PC-3 (cell line): ENCODE data around the gene CACNA1S.

Experiments used
- EZH2 ChIP-seq: fragments of 300-600 bp; sonication (generic); IDR thresholded peaks from one replicate; pipeline ENCODE4 v1.6.1; 2017; ENCODE audit warnings: antibody characterized with exemption, mild to moderate bottlenecking, low read length; ENCODE audit not compliant: unreplicated experiment
- EZH2phosphoT487 ChIP-seq: fragments of 300-600 bp; sonication (generic); IDR thresholded peaks from 2 replicates; pipeline ENCODE4 v1.6.1; 2018; ENCODE audit warnings: mild to moderate bottlenecking, antibody characterized with exemption, low read length, borderline replicate concordance
- TF ChIP-seq, protein P1 (sequence below): fragments of 300-600 bp; sonication (generic); conservative IDR thresholded peaks from 2 replicates; pipeline ENCODE4 v1.5.1; 2017; ENCODE audit warnings: antibody characterized with exemption, low read depth, mild to moderate bottlenecking, low read length

DNA sequence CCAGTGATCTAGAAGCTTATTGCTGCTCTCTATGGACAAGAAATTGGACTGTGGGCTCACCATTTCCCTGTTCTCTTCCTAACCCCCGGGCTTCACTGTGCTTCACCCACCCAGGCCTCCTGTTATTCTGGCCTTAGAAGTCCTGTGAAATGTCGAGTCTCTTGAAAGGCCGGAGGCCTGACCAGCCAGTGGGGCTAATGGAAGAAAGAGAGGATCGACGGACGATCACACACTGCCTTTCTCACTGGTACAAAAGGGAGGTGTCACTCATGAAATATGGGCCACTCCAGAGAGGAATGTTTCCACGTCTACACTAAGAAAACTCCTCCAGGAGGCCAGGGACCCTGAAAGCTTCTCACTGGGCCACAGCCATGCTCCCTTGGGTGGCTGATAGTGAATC, 36.1 kb downstream of the CACNA1S start:
- TF ChIP-seq, protein P1, sequence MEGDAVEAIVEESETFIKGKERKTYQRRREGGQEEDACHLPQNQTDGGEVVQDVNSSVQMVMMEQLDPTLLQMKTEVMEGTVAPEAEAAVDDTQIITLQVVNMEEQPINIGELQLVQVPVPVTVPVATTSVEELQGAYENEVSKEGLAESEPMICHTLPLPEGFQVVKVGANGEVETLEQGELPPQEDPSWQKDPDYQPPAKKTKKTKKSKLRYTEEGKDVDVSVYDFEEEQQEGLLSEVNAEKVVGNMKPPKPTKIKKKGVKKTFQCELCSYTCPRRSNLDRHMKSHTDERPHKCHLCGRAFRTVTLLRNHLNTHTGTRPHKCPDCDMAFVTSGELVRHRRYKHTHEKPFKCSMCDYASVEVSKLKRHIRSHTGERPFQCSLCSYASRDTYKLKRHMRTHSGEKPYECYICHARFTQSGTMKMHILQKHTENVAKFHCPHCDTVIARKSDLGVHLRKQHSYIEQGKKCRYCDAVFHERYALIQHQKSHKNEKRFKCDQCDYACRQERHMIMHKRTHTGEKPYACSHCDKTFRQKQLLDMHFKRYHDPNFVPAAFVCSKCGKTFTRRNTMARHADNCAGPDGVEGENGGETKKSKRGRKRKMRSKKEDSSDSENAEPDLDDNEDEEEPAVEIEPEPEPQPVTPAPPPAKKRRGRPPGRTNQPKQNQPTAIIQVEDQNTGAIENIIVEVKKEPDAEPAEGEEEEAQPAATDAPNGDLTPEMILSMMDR: no peak
- TF ChIP-seq EZH2phosphoT487: no peak
- no peak for TF ChIP-seq EZH2
